IPS-18a (cell line): Measurements from ENCODE around the gene ARMH3.

ENCODE experiments used
- H3K27ac ChIP-seq: one replicate; pipeline ENCODE4 v1.5.1; 2013; ENCODE audit warnings: low read length
- H3K27me3 ChIP-seq: one replicate; pipeline ENCODE4 v1.6.1; 2013; ENCODE audit warnings: mild to moderate bottlenecking, low read length; ENCODE audit not compliant: control insufficient read depth, insufficient read depth
- H3K36me3 ChIP-seq: one replicate; pipeline ENCODE4 v1.6.1; 2013; ENCODE audit warnings: low read depth, low read length; ENCODE audit not compliant: control insufficient read depth
- H3K4me1 ChIP-seq: one replicate; pipeline ENCODE4 v1.6.1; 2013; ENCODE audit warnings: low read depth, low read length; ENCODE audit not compliant: control insufficient read depth
- H3K4me3 ChIP-seq: one replicate; pipeline ENCODE4 v1.5.1; 2013; ENCODE audit warnings: low read length
- H3K9ac ChIP-seq: one replicate; pipeline ENCODE4 v1.6.1; 2013; ENCODE audit warnings: mild to moderate bottlenecking, low read length, moderate library complexity
- H3K9me3 ChIP-seq: one replicate; pipeline ENCODE4 v1.6.1; 2013; ENCODE audit warnings: low read depth, low read length; ENCODE audit not compliant: control insufficient read depth

The ARMH3 gene

GRCh38 chr10:101830322-101831168 lies 225.4 kb downstream of the ARMH3 start:
- Histone ChIP-seq H3K9ac (no peak overlapping the region), H3K27ac (no peak overlapping the region), H3K27me3 (no peaks in the 10 kb centered on the region), H3K36me3 (no peaks in the 10 kb centered on the region), H3K4me1 (peaks cover 4% of the 10 kb centered on the region), H3K9me3 (no peaks in the 10 kb centered on the region), H3K4me3 (peak overlapping the region; percentile 44)

- no peak overlapping the region for H3K9ac ChIP-seq
- H3K9me3 ChIP-seq: no peaks in the 10 kb centered on the region
- H3K27me3 ChIP-seq: no peaks in the 10 kb centered on the region
- peak overlapping the region; percentile 44 for H3K4me3 ChIP-seq
- peaks cover 4% of the 10 kb centered on the region for H3K4me1 ChIP-seq
- no peak overlapping the region for H3K27ac ChIP-seq
- no peaks in the 10 kb centered on the region for H3K36me3 ChIP-seq
These were observed 226.2 kb downstream of the ARMH3 start for GRCh38 chr10:101829561-101830315.

- Histone ChIP-seq H3K4me3 (no peak overlapping the region), H3K36me3 (no peaks in the 10 kb centered on the region), H3K9me3 (no peaks in the 10 kb centered on the region), H3K9ac (no peak overlapping the region), H3K4me1 (peaks cover 4% of the 10 kb centered on the region), H3K27ac (no peak overlapping the region), H3K27me3 (no peaks in the 10 kb centered on the region)
These were observed 227.0 kb downstream of the ARMH3 start for GRCh38 chr10:101828766-101829551.

- H3K36me3 ChIP-seq: no peaks in the 10 kb centered on the region
- H3K27me3 ChIP-seq: no peaks in the 10 kb centered on the region
- H3K4me3 ChIP-seq: no peak overlapping the region
- no peaks in the 10 kb centered on the region for H3K9me3 ChIP-seq
- H3K4me1 ChIP-seq: peaks cover 4% of the 10 kb centered on the region
- no peak overlapping the region for H3K27ac ChIP-seq
- no peak overlapping the region for H3K9ac ChIP-seq
These were observed 227.9 kb downstream of the ARMH3 start for GRCh38 chr10:101827919-101828600.

GRCh38 chr10:101826852-101827434 lies 229.0 kb downstream of the ARMH3 start:
- Histone ChIP-seq H3K4me3 (no peak overlapping the region), H3K27me3 (no peaks in the 10 kb centered on the region), H3K27ac (no peak overlapping the region), H3K9me3 (no peaks in the 10 kb centered on the region), H3K4me1 (peaks cover 4% of the 10 kb centered on the region), H3K9ac (no peak overlapping the region), H3K36me3 (no peaks in the 10 kb centered on the region)

- H3K9ac ChIP-seq: no peak overlapping the region
- H3K27me3 ChIP-seq: no peaks in the 10 kb centered on the region
- H3K27ac ChIP-seq: no peak overlapping the region
- H3K9me3 ChIP-seq: no peaks in the 10 kb centered on the region
- no peak overlapping the region for H3K4me3 ChIP-seq
- no peaks in the 10 kb centered on the region for H3K36me3 ChIP-seq
- no peaks in the 10 kb centered on the region for H3K4me1 ChIP-seq
These were observed 231.2 kb downstream of the ARMH3 start for GRCh38 chr10:101824736-101825135.

GRCh38 chr10:101818872-101819633 lies 236.9 kb downstream of the ARMH3 start:
- Histone ChIP-seq H3K9ac (peak overlapping the region; percentile 92), H3K27ac (peak overlapping the region; percentile 80), H3K4me3 (peak overlapping the region; percentile 82)

GRCh38 chr10:101818119-101818871 lies 237.7 kb downstream of the ARMH3 start, which contains the start of gene OGA:
TSS of gene OGA (minus strand) at chr10:101818444. CDS start at chr10:101818022, 422 bp downstream.
- Histone ChIP-seq H3K9me3 (no peaks in the 10 kb centered on the region), H3K27ac (peak within 1 kb of the TSS; percentile 89), H3K4me3 (peak within 1 kb of the TSS; percentile 82), H3K27me3 (no peaks in the 10 kb centered on the region), H3K9ac (peak within 1 kb of the TSS; percentile 92), H3K4me1 (peaks cover 8% of the 10 kb centered on the region), H3K36me3 (no peaks in the 10 kb centered on the region)

More at GRCh38 chr10:101818872-101819633, 236.9 kb downstream of the ARMH3 start:
- Histone ChIP-seq H3K36me3 (no peaks in the 10 kb centered on the region), H3K4me1 (peaks cover 8% of the 10 kb centered on the region), H3K27me3 (no peaks in the 10 kb centered on the region), H3K9me3 (no peaks in the 10 kb centered on the region)

- Histone ChIP-seq H3K9ac (peak overlapping the region; percentile 92), H3K27ac (peak overlapping the region; percentile 89), H3K36me3 (peaks cover 7% of the 10 kb centered on the region), H3K4me3 (peak overlapping the region; percentile 82), H3K27me3 (no peaks in the 10 kb centered on the region), H3K9me3 (no peaks in the 10 kb centered on the region), H3K4me1 (peaks cover 8% of the 10 kb centered on the region)
These were observed 238.4 kb downstream of the ARMH3 start for GRCh38 chr10:101817337-101818118.
